Measurements from ENCODE around the gene PCBP1. TPM values are rescaled to one million over a fixed set of nuclear protein-coding genes. Genes with fewer than 3 reads are reported as not detected.

PCBP1 gene
- total and polyA plus RNA-seq, 9 of the 15 experiments (the other 6 are each of a cell fraction or from before 2014, with no cell fraction given) = 19.2 to 407 (median 78.1) TPM

DNA sequence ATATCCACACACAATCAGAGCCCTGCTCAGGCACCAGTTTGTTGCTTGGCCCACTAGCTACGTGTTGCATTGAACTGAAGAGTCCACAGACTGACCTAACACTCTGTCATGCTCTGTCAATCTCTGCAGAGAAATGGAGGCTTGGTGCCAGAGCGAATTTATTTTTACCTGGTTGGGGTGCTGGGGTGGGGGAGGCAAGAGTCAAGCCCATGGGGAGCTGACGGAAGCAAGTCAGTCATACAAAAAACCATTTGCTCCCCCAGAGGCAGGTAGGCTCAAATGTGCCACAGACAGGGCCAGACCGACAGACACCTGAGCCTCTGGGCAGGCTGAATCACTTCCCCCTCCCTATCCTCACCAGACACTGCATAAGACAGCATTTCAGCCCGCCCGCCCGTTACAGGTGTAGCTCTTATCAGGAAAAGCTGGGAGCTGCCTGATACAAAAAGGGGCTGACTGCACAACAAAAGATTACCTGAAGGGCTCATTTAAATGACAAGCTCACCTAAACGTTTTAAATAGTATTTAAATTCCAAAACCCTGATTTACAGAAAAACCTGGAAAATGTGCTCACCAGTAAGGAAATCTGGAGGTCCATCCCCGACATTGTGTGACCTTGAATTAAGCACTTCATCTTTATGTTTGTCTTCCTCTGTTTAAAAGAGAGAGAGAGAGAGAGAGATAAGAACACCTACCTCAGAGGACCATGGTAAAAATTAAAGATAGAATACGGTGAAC lies 2.1 kb upstream of the PCBP1 start (continued):
- TF ChIP-seq, protein P1, sequence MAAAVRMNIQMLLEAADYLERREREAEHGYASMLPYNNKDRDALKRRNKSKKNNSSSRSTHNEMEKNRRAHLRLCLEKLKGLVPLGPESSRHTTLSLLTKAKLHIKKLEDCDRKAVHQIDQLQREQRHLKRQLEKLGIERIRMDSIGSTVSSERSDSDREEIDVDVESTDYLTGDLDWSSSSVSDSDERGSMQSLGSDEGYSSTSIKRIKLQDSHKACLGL (CRISPR knock-in tag; IDR thresholded peaks at IDR 0.05; ENCODE audit: borderline replicate concordance, poor library complexity, severe bottlenecking) = no peak
- TF ChIP-seq TRIM24 (IDR thresholded peaks at IDR 0.05) (peak in 1 of 2 experiments; percentile 44; a peak in 1 of 4 replicates), MGA (IDR thresholded peaks at IDR 0.05) (no peak), STAG1 (CRISPR knock-in tag; IDR thresholded peaks at IDR 0.05; ENCODE audit: borderline replicate concordance) (no peak), ZNF696 (CRISPR knock-in tag; conservative IDR thresholded peaks at IDR 0.05) (no peak), TEAD2 (tag; IDR thresholded peaks at IDR 0.05) (no peak), CXXC5 (CRISPR knock-in tag; IDR thresholded peaks at IDR 0.05) (0 out of 2 replicates have a peak, but pooled peaks have one; percentile 45)

All from K562 (cell line).